GM19099 (cell line): ENCODE results near the gene CARS2.

Experiments
- POLR2A ChIP-seq: IDR thresholded peaks from 3 replicates; pipeline ENCODE4 v1.6.1; 2011; ENCODE audit warnings: low read depth; ENCODE audit not compliant: insufficient read length; ENCODE audit errors: extremely low read depth

The CARS2 gene

GRCh38 chr13:110600980-110601379 is 104.9 kb downstream of the CARS2 start:
- no peak for TF ChIP-seq POLR2A

- no peak for TF ChIP-seq POLR2A
These were observed 105.6 kb downstream of the CARS2 start for GRCh38 chr13:110600261-110600819.

DNA sequence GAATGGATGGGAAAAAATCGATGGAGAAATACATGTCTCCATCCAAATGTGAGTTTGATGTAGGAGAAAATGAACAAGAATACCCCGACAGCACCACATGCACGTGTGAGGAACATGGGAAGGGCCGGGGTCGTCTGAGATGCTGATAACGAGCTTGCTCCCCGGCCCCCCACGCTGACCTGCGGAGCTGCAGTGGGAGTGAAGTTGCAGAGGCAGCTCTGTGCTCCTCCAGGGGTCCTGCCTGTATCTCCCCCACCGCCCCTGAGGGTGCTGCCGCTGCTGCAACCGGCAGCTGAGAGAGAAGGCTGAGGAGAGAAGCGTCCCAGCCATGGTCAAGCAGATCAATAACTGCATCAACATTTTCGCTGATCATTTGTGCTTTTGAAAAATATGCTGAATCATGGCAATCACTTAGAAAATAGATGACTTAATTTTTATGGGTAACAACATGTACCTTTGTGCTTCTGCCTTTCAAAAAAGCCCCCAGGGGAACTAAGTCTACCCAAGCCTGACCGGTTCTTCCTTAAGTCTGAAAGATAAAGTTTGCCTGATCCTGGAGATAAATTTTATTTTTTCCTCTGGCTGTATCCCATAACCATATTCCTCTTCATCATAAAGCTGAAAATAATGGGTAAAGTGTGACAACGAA is 108.8 kb downstream of the CARS2 start:
- TF ChIP-seq POLR2A = no peak

GRCh38 chr13:110593430-110594130 is 112.3 kb downstream of the CARS2 start:
- no peak for TF ChIP-seq POLR2A

DNA sequence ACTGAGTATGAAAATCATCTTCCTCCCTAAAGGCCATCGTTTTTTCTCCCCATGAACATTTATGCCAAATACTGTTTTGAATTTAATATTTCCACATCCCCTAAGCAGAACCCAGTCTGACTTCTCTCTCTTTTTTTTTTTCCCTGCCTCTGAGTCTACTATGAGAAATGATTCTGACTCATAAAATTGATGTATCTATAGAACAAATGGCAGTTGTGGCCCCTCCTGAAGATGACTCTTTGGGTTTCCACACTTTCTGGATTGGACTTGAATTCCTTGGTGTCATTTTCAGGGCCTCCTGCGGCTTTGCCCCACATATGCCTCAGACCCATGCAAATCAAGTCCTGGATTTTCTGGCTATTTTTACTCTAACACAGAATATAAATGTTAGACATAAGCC is 113.3 kb downstream of the CARS2 start:
- TF ChIP-seq POLR2A = no peak
